HEK293 (cell line): ENCODE data around the gene EI24.

Source experiments
- CTCF ChIP-seq: fragments of 450-650 bp; formaldehyde crosslinking; IDR thresholded peaks from 2 replicates; pipeline ENCODE4 v1.5.1; 2016; ENCODE audit warnings: missing biosample characterization, missing genetic modification characterization
- EGR2 ChIP-seq: fragments of 450-650 bp; formaldehyde crosslinking; IDR thresholded peaks from 2 replicates; pipeline ENCODE4 v1.5.1; 2016; ENCODE audit warnings: low read depth, missing biosample characterization, missing genetic modification characterization
- ELK4 ChIP-seq: IDR thresholded peaks from 2 replicates; pipeline ENCODE4 v1.6.1; 2011; ENCODE audit warnings: mild to moderate bottlenecking, low read depth, low read length, borderline replicate concordance
- HOXD13 ChIP-seq: sonication (generic); formaldehyde crosslinking; IDR thresholded peaks from 2 replicates; pipeline ENCODE4 v1.8.0; 2022; ENCODE audit warnings: missing genetic modification reagents, borderline replicate concordance
- IKZF3 ChIP-seq: fragments of 450-650 bp; IDR thresholded peaks from 2 replicates; pipeline ENCODE4 v1.5.0; 2018; ENCODE audit warnings: missing biosample characterization, mild to moderate bottlenecking, missing genetic modification characterization, moderate library complexity
- KLF16 ChIP-seq: fragments of 450-650 bp; formaldehyde crosslinking; IDR thresholded peaks from 2 replicates; pipeline ENCODE4 v1.5.1; 2017; ENCODE audit warnings: missing biosample characterization, missing genetic modification characterization
- KLF8 ChIP-seq: fragments of 450-650 bp; formaldehyde crosslinking; IDR thresholded peaks from 2 replicates; pipeline ENCODE4 v1.5.1; 2016; ENCODE audit warnings: missing biosample characterization, missing genetic modification characterization
- KLF9 ChIP-seq: fragments of 450-650 bp; formaldehyde crosslinking; IDR thresholded peaks from 2 replicates; pipeline ENCODE4 v1.5.1; 2016; ENCODE audit warnings: missing biosample characterization, missing genetic modification characterization, low read depth
- REPIN1 ChIP-seq: fragments of 450-650 bp; formaldehyde crosslinking; IDR thresholded peaks from 2 replicates; pipeline ENCODE4 v1.5.1; 2017; ENCODE audit warnings: missing biosample characterization, missing genetic modification characterization, low read depth
- SP3 ChIP-seq: fragments of 450-650 bp; formaldehyde crosslinking; IDR thresholded peaks from 2 replicates; pipeline ENCODE4 v1.5.1; 2016; ENCODE audit warnings: missing biosample characterization, missing genetic modification characterization
- WT1 ChIP-seq: fragments of 450-650 bp; formaldehyde crosslinking; IDR thresholded peaks from 2 replicates; pipeline ENCODE4 v1.5.1; 2016; ENCODE audit warnings: missing biosample characterization, missing genetic modification characterization
- ZBTB1 ChIP-seq: fragments of 450-650 bp; formaldehyde crosslinking; IDR thresholded peaks from 2 replicates; pipeline ENCODE4 v1.5.1; 2016; ENCODE audit warnings: missing biosample characterization, missing genetic modification characterization
- ZBTB10 ChIP-seq: fragments of 450-650 bp; formaldehyde crosslinking; IDR thresholded peaks from 2 replicates; pipeline ENCODE4 v1.5.1; 2016; ENCODE audit warnings: missing biosample characterization, missing genetic modification characterization
- ZFP3 ChIP-seq: fragments of 450-650 bp; formaldehyde crosslinking; IDR thresholded peaks from 2 replicates; pipeline ENCODE4 v1.5.1; 2016; ENCODE audit warnings: low read depth, missing biosample characterization, missing genetic modification characterization
- ZFP69B ChIP-seq: fragments of 450-650 bp; formaldehyde crosslinking; IDR thresholded peaks from 2 replicates; pipeline ENCODE4 v1.5.1; 2016; ENCODE audit warnings: missing biosample characterization, missing genetic modification characterization
- ZNF112 ChIP-seq: fragments of 450-650 bp; formaldehyde crosslinking; IDR thresholded peaks from 2 replicates; pipeline ENCODE4 v1.5.0; 2017; ENCODE audit warnings: missing biosample characterization, missing genetic modification characterization
- ZNF175 ChIP-seq: fragments of 450-650 bp; formaldehyde crosslinking; IDR thresholded peaks from 2 replicates; pipeline ENCODE4 v1.5.1; 2016; ENCODE audit warnings: missing biosample characterization, missing genetic modification characterization
- ZNF2 ChIP-seq: fragments of 450-650 bp; formaldehyde crosslinking; IDR thresholded peaks from 2 replicates; pipeline ENCODE4 v1.5.1; 2016; ENCODE audit warnings: missing biosample characterization, missing genetic modification characterization
- ZNF221 ChIP-seq: fragments of 450-650 bp; formaldehyde crosslinking; IDR thresholded peaks from 2 replicates; pipeline ENCODE4 v1.5.1; 2017; ENCODE audit warnings: missing biosample characterization, missing genetic modification characterization, borderline replicate concordance
- ZNF266 ChIP-seq: fragments of 450-650 bp; formaldehyde crosslinking; IDR thresholded peaks from 2 replicates; pipeline ENCODE4 v1.5.1; 2016; ENCODE audit warnings: missing biosample characterization, missing genetic modification characterization, low read depth
- ZNF280D ChIP-seq: fragments of 450-650 bp; formaldehyde crosslinking; IDR thresholded peaks from 2 replicates; pipeline ENCODE4 v1.5.1; 2016; ENCODE audit warnings: missing biosample characterization, missing genetic modification characterization
- ZNF335 ChIP-seq: fragments of 450-650 bp; formaldehyde crosslinking; conservative IDR thresholded peaks from 2 replicates; pipeline ENCODE4 v1.5.1; 2016; ENCODE audit warnings: missing biosample characterization, missing genetic modification characterization
- ZNF529 ChIP-seq: fragments of 450-650 bp; formaldehyde crosslinking; IDR thresholded peaks from 2 replicates; pipeline ENCODE4 v1.5.1; 2017; ENCODE audit warnings: missing genetic modification characterization, missing biosample characterization; ENCODE audit not compliant: insufficient replicate concordance
- ZNF530 ChIP-seq: fragments of 450-650 bp; formaldehyde crosslinking; IDR thresholded peaks from 2 replicates; pipeline ENCODE4 v1.5.1; 2016; ENCODE audit warnings: low read depth, missing biosample characterization, missing genetic modification characterization
- ZNF610 ChIP-seq: fragments of 450-650 bp; formaldehyde crosslinking; IDR thresholded peaks from 2 replicates; pipeline ENCODE4 v1.5.1; 2016; ENCODE audit warnings: missing biosample characterization, missing genetic modification characterization, borderline replicate concordance
- ZNF645 ChIP-seq: fragments of 450-650 bp; formaldehyde crosslinking; IDR thresholded peaks from 2 replicates; pipeline ENCODE4; 2016; ENCODE audit warnings: missing biosample characterization, missing genetic modification characterization
- ZNF768 ChIP-seq: fragments of 450-650 bp; formaldehyde crosslinking; IDR thresholded peaks from 2 replicates; pipeline ENCODE4 v1.5.1; 2018; ENCODE audit warnings: missing biosample characterization, mild to moderate bottlenecking, missing genetic modification characterization
- ZNF777 ChIP-seq: fragments of 450-650 bp; formaldehyde crosslinking; IDR thresholded peaks from 2 replicates; pipeline ENCODE4 v1.5.1; 2017; ENCODE audit warnings: missing biosample characterization, missing genetic modification characterization, borderline replicate concordance
- ZSCAN18 ChIP-seq: fragments of 450-650 bp; formaldehyde crosslinking; IDR thresholded peaks from 2 replicates; pipeline ENCODE4 v1.5.1; 2016; ENCODE audit warnings: missing biosample characterization, missing genetic modification characterization

Gene EI24

GRCh38 chr11:125592305-125593113 lies 23.2 kb downstream of the EI24 start, which contains the start of gene STT3A (continued):
- TF ChIP-seq ZNF221 (tag by site-specific recombination) = no peak
- no peak for TF ChIP-seq ELK4
- TF ChIP-seq ZNF645 = no peak
- TF ChIP-seq ZFP69B (tag by site-specific recombination) = no peak
- TF ChIP-seq ZNF112 = no peak
- no peak; the same call in 1 of the 2 replicates for TF ChIP-seq IKZF3 (tag by site-specific recombination)
- TF ChIP-seq WT1 (tag by site-specific recombination) = 0 out of 2 replicates have a peak, but pooled peaks have one; percentile 38
- no peak for TF ChIP-seq ZNF530
- TF ChIP-seq ZNF529 (tag by site-specific recombination) = no peak
- no peak for TF ChIP-seq ZBTB1 (tag by site-specific recombination)
- TF ChIP-seq ZFP3 = no peak
- no peak for TF ChIP-seq HOXD13
- no peak for TF ChIP-seq ZSCAN18 (tag by site-specific recombination)
- TF ChIP-seq ZNF335 (tag by site-specific recombination) = peak; percentile 87; the same call in 1 of the 2 replicates
- TF ChIP-seq ZNF777 (tag by site-specific recombination) = no peak
- TF ChIP-seq KLF16 (tag by site-specific recombination) = peak; percentile 91
- TF ChIP-seq ZNF280D (tag by site-specific recombination) = no peak
- peak; percentile 88 for TF ChIP-seq SP3 (tag by site-specific recombination)
- TF ChIP-seq CTCF (tag by site-specific recombination) = no peak
- no peak for TF ChIP-seq ZNF266 (tag by site-specific recombination)
- no peak for TF ChIP-seq ZNF610 (tag by site-specific recombination)
- TF ChIP-seq KLF8 (tag by site-specific recombination) = peak; percentile 62; the same call in 1 of the 2 replicates
- TF ChIP-seq KLF9 (tag by site-specific recombination) = peak; percentile 89
- no peak for TF ChIP-seq ZNF175 (tag by site-specific recombination)
- no peak for TF ChIP-seq REPIN1 (tag by site-specific recombination)
- TF ChIP-seq EGR2 (tag by site-specific recombination) = peak; percentile 63
- no peak for TF ChIP-seq ZNF2 (tag by site-specific recombination)
- no peak; the same call in 1 of the 2 replicates for TF ChIP-seq ZBTB10 (tag by site-specific recombination)
- no peak for TF ChIP-seq ZNF768 (tag by site-specific recombination)
